AG09319 (cell line): ENCODE data around the gene UBAC1.

Experiments used
- DNase-seq: peaks from one replicate; pipeline ENCODE4 v3.0.0-alpha.2; 2010; ENCODE audit warnings: low read depth; ENCODE audit errors: extremely low read depth
- CTCF ChIP-seq: IDR thresholded peaks from 2 replicates; pipeline ENCODE4 v1.5.1; 2011; ENCODE audit warnings: low read depth, mild to moderate bottlenecking, inconsistent platforms, low read length, moderate library complexity

The UBAC1 gene

DNA sequence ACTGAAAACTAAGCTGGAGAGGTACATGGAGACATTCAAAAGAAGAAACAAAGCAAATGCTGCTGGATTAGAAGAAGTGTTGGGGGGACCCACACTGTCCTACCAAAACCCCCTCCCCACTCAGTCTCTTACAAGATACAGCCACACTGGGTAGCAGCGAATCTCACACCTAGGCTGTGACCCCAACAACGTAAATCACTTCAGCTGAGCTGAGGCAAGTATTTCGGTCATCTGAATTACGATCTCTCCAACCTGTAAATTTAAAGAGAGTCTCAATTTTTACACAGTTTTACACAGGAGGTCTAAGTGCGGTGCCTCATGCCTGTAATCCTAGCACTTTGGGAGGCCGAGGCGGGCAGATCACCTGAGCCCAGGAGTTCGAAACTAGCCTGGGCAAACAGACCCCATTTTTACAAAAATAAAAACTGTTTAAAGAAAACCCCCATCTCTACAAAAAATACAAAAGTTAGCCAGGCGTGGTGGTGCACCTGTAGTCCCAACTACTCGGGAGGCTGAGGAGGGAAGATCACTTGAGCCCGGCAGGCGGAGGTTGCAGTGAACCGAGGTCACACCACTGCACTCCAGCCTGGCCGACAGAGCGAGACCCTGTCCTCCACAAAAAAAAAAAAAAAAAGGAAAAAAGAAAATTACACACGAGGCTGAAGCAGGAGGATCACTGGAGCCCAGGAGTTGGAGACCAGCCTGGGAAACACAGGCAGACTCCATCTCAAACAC is 57.2 kb downstream of the UBAC1 start:
- no peak for TF ChIP-seq CTCF
- no peak for DNase-seq

- DNase-seq, result no peak
- TF ChIP-seq CTCF, result no peak
Measured at GRCh38 chr9:135903358-135903656, 57.9 kb downstream of the UBAC1 start.

GRCh38 chr9:135902655-135903357 is 58.4 kb downstream of the UBAC1 start:
- no peak for TF ChIP-seq CTCF
- no peak for DNase-seq

GRCh38 chr9:135901826-135902225 is 59.3 kb downstream of the UBAC1 start:
- TF ChIP-seq CTCF, result no peak
- no peak for DNase-seq

- no peak for DNase-seq
- TF ChIP-seq CTCF, result no peak
Measured at GRCh38 chr9:135901031-135901758, 60.0 kb downstream of the UBAC1 start.

- TF ChIP-seq CTCF, result no peak
- peak; percentile 79 for DNase-seq
Measured at GRCh38 chr9:135898634-135899407, 62.4 kb downstream of the UBAC1 start.
